H1 (cell line): Measurements from ENCODE around the gene HPGDS. TPM values are rescaled to one million over a fixed set of nuclear protein-coding genes. Genes with fewer than 3 reads are reported as not detected.

Source experiments
- ASH2L ChIP-seq: fragments of 200-600, 300-600 bp; sonication (generic); IDR thresholded peaks from one replicate; pipeline ENCODE4 v1.7.1; 2017; ENCODE audit warnings: low read length
- CBX8 ChIP-seq: fragments of 300-800, 300-1000 bp; sonication (generic); IDR thresholded peaks from 2 replicates; pipeline ENCODE4 v1.7.1; 2016; ENCODE audit warnings: low read depth, low read length, borderline replicate concordance
- CHD2 ChIP-seq: IDR thresholded peaks from 2 replicates; pipeline ENCODE4 v1.6.1; 2012; ENCODE audit warnings: low read length, improper control_type of control experiment
- E2F6 ChIP-seq: IDR thresholded peaks from 2 replicates; pipeline ENCODE4 v1.6.1; 2012; ENCODE audit warnings: inconsistent platforms
- JUN ChIP-seq: IDR thresholded peaks from 2 replicates; pipeline ENCODE4 v1.6.1; 2011; ENCODE audit warnings: low read depth, mild to moderate bottlenecking, improper control_type of control experiment, low read length
- POLR2A ChIP-seq, 2 experiments: IDR thresholded peaks; 1 replicate in 1 of 2; 2 replicates in 1 of 2; pipeline ENCODE4 v1.6.1; 2011; ENCODE audit warnings: low read depth in 2 of 2, low read length in 2 of 2, mild to moderate bottlenecking in 2 of 2; ENCODE audit errors: control extremely low read depth in 1 of 2
- SRF ChIP-seq: IDR thresholded peaks from 2 replicates; pipeline ENCODE4 v1.6.1; 2011; ENCODE audit warnings: mild to moderate bottlenecking, low read depth, low read length, moderate library complexity
- polyA plus RNA-seq, 7 experiments: library from polyadenylated mRNA; depleted of rRNA in 3 of 7; stranded (reverse) in 5 of 7; unstranded in 2 of 7; fragments of >200 nt in 5 of 7; fragments of 200-250 nt in 2 of 7; gene quantifications; 1 replicate in 5 of 7; 2 replicates in 1 of 7; 4 replicates in 1 of 7; pipeline versions ENCODE4 v1.2.1 to v1.2.3, GENCODE V29; 2011 to 2013; ENCODE audit warnings: missing spikeins in 2 of 7, mixed read lengths in 2 of 7
- total RNA-seq: library from RNA; stranded (reverse); fragmentation: NEBNext Ultra II Directional; extraction: Animal tissue kit (Norgen Biotek cat#: 25700); gene quantifications from 2 replicates; pipeline ENCODE4 v1.2.1, GENCODE V29; 2021
- TF ChIP-seq, protein P1 (sequence below): fragments of 300-600 bp; sonication (generic); IDR thresholded peaks from 2 replicates; pipeline ENCODE4 v1.7.1; 2012; ENCODE audit warnings: low read length, moderate library complexity, mild to moderate bottlenecking, inconsistent platforms; ENCODE audit not compliant: insufficient replicate concordance
- TF ChIP-seq, protein P2 (sequence below), 3 experiments: IDR thresholded peaks; 1 replicate in 2 of 3; 2 replicates in 1 of 3; pipeline versions ENCODE4 v1.5.1 to v1.6.1; 2011; ENCODE audit warnings: low read length in 3 of 3, mild to moderate bottlenecking in 3 of 3, inconsistent platforms in 2 of 3, low read depth in 1 of 3, moderate library complexity in 1 of 3; ENCODE audit not compliant: insufficient read depth in 1 of 3; ENCODE audit errors: control extremely low read depth in 1 of 3

Gene HPGDS
- total and polyA plus RNA-seq, 2 of the 8 experiments (the other 6 are each of a cell fraction or from before 2014, with no cell fraction given), result not detected

- TF ChIP-seq, protein P1, sequence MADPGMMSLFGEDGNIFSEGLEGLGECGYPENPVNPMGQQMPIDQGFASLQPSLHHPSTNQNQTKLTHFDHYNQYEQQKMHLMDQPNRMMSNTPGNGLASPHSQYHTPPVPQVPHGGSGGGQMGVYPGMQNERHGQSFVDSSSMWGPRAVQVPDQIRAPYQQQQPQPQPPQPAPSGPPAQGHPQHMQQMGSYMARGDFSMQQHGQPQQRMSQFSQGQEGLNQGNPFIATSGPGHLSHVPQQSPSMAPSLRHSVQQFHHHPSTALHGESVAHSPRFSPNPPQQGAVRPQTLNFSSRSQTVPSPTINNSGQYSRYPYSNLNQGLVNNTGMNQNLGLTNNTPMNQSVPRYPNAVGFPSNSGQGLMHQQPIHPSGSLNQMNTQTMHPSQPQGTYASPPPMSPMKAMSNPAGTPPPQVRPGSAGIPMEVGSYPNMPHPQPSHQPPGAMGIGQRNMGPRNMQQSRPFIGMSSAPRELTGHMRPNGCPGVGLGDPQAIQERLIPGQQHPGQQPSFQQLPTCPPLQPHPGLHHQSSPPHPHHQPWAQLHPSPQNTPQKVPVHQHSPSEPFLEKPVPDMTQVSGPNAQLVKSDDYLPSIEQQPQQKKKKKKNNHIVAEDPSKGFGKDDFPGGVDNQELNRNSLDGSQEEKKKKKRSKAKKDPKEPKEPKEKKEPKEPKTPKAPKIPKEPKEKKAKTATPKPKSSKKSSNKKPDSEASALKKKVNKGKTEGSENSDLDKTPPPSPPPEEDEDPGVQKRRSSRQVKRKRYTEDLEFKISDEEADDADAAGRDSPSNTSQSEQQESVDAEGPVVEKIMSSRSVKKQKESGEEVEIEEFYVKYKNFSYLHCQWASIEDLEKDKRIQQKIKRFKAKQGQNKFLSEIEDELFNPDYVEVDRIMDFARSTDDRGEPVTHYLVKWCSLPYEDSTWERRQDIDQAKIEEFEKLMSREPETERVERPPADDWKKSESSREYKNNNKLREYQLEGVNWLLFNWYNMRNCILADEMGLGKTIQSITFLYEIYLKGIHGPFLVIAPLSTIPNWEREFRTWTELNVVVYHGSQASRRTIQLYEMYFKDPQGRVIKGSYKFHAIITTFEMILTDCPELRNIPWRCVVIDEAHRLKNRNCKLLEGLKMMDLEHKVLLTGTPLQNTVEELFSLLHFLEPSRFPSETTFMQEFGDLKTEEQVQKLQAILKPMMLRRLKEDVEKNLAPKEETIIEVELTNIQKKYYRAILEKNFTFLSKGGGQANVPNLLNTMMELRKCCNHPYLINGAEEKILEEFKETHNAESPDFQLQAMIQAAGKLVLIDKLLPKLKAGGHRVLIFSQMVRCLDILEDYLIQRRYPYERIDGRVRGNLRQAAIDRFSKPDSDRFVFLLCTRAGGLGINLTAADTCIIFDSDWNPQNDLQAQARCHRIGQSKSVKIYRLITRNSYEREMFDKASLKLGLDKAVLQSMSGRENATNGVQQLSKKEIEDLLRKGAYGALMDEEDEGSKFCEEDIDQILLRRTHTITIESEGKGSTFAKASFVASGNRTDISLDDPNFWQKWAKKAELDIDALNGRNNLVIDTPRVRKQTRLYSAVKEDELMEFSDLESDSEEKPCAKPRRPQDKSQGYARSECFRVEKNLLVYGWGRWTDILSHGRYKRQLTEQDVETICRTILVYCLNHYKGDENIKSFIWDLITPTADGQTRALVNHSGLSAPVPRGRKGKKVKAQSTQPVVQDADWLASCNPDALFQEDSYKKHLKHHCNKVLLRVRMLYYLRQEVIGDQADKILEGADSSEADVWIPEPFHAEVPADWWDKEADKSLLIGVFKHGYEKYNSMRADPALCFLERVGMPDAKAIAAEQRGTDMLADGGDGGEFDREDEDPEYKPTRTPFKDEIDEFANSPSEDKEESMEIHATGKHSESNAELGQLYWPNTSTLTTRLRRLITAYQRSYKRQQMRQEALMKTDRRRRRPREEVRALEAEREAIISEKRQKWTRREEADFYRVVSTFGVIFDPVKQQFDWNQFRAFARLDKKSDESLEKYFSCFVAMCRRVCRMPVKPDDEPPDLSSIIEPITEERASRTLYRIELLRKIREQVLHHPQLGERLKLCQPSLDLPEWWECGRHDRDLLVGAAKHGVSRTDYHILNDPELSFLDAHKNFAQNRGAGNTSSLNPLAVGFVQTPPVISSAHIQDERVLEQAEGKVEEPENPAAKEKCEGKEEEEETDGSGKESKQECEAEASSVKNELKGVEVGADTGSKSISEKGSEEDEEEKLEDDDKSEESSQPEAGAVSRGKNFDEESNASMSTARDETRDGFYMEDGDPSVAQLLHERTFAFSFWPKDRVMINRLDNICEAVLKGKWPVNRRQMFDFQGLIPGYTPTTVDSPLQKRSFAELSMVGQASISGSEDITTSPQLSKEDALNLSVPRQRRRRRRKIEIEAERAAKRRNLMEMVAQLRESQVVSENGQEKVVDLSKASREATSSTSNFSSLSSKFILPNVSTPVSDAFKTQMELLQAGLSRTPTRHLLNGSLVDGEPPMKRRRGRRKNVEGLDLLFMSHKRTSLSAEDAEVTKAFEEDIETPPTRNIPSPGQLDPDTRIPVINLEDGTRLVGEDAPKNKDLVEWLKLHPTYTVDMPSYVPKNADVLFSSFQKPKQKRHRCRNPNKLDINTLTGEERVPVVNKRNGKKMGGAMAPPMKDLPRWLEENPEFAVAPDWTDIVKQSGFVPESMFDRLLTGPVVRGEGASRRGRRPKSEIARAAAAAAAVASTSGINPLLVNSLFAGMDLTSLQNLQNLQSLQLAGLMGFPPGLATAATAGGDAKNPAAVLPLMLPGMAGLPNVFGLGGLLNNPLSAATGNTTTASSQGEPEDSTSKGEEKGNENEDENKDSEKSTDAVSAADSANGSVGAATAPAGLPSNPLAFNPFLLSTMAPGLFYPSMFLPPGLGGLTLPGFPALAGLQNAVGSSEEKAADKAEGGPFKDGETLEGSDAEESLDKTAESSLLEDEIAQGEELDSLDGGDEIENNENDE, result no peak
- no peak for TF ChIP-seq E2F6
- no peak for TF ChIP-seq POLR2A (IDR thresholded peaks at IDR 0.05; ENCODE audit: control extremely low read depth in 1 of 2, low read depth in 2 of 2, low read length in 2 of 2)
- no peak for TF ChIP-seq SRF
- no peak for TF ChIP-seq ASH2L
- no peak for TF ChIP-seq CHD2
- no peak for TF ChIP-seq JUN
- TF ChIP-seq, protein P2, sequence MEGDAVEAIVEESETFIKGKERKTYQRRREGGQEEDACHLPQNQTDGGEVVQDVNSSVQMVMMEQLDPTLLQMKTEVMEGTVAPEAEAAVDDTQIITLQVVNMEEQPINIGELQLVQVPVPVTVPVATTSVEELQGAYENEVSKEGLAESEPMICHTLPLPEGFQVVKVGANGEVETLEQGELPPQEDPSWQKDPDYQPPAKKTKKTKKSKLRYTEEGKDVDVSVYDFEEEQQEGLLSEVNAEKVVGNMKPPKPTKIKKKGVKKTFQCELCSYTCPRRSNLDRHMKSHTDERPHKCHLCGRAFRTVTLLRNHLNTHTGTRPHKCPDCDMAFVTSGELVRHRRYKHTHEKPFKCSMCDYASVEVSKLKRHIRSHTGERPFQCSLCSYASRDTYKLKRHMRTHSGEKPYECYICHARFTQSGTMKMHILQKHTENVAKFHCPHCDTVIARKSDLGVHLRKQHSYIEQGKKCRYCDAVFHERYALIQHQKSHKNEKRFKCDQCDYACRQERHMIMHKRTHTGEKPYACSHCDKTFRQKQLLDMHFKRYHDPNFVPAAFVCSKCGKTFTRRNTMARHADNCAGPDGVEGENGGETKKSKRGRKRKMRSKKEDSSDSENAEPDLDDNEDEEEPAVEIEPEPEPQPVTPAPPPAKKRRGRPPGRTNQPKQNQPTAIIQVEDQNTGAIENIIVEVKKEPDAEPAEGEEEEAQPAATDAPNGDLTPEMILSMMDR (IDR thresholded peaks at IDR 0.05; ENCODE audit: control extremely low read depth in 1 of 3, insufficient read depth in 1 of 3, low read depth in 1 of 3, low read length in 3 of 3), result no peak
- TF ChIP-seq CBX8, result no peak
Measured at GRCh38 chr4:94364527-94364926, 21.9 kb upstream of the HPGDS start (continued).
